DMS 273 (cell line): ENCODE measurements around the gene CARD9.
"Not testable (repeated sequence)": the region's sequence is repeated elsewhere in the genome, so short reads cannot be mapped to it uniquely, and the experiment has no call there.

Source experiments
- DNase-seq: peaks from one replicate; lab custom pipeline; 2025; ENCODE audit not compliant: unreplicated experiment; lab: John Stamatoyannopoulos, UW

CARD9 gene

DNA sequence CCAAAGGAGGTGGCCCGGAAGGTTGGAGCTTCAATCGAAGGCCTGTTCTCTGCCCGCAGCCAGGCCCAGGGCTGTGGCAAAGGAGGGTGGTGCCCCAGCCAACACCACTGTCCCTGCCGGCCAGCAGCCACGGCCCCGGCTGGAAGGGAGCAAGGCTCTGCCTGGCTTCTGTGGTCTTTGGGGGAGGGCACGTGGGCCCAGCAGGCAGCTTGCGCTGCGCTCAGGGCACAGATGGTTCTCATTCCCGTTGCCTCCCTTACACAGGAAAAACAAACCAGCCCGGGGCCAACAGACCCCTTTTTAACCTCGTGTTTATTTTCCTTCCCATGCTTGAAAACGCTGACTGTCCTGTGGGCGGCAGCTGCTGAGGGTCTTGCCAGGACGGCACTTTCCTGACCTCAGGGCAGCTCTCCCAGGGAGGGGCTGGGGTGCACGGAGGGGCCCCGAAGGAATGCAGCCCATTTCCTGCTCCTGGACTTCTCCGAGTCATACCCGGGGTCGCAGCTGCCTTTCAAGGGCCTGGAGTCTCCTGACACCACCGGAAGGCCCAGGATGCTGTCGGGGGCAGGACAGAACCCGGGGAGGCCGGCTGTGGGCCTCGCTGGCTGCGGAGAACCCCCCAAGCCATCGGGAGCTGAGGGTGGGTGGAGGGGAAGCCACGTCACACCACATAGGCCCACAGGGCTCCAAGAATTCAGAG is 47.3 kb downstream of the CARD9 start:
- peak; percentile 93 for DNase-seq

DNA sequence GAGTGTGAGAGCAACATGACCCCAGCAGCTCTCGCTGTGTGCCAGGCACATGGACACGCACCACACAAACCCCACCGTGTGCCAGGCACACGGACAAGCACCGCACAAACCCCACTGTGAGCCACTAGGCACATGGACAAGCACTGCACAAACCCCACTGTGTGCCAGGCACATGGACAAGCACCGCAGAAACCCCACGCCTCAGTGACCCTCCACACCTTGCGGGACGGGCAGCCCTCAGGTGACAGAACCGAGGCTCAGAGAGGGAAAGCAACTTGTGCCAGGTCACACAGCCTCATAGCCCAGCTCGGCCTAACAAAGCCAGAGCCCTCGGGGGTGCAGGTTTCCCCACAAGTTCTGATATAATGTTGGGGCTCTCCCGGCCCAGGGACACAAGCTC is 48.1 kb downstream of the CARD9 start:
- no peak for DNase-seq

DNA sequence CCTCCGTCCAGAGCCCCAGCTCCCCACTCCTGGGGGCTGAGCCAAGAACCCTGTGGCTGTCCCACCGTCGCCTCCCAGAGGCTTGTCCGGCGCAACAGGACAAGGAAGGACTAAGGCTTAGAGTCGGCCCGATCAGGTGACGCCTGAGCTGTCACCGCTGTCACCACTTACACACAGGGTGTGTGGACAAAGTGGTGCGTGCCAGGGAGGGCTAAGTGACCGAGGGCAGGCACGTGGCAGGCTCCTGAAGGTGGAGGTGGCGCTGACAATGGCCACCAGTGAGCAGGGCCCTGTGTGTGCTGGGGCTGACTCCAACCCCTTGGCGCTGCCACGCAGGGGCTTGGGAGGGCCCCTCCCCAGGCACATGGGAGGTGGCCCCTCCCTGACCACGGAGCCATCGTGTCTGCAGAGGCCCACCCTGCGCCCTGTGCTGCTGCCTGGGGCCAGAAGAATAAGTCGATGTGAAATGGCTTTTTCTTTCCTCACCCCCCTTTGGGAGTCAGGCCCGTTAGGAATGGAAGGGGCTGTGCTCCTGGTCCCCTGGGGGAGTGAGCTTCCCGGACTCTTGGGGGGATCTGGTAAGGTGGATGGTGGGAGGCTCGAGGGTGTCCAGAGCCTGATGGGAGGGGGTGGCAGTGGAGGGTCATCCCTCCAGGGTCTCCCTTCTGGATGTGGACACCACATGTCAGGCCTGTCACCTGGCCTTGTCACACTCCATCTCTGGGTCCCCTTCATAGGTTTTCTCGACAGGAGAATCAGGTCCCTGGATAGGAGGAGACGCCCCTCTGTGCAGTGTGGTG is 48.8 kb downstream of the CARD9 start:
- DNase-seq = no peak

DNA sequence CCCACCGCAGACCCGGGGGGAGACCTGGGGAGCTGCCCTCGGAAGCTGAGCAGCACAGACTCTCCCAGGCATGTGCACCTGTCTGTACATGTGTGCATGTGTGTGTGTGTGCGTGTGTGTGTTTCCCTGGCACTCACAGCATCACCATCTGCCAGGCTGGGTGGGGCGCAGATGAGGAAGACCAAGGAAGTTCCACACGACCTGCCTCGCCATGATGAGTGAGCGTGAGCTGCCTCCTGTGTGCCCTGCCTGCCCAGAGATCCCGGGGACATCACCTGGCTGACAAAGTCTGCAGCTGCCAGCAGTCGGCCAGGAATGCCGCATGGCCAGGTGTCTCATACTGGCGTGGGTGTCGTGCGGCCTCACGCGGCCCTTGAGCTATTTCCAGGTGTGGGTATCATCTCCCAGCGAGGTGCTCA is 50.1 kb downstream of the CARD9 start:
- DNase-seq = peak; percentile 52

DNA sequence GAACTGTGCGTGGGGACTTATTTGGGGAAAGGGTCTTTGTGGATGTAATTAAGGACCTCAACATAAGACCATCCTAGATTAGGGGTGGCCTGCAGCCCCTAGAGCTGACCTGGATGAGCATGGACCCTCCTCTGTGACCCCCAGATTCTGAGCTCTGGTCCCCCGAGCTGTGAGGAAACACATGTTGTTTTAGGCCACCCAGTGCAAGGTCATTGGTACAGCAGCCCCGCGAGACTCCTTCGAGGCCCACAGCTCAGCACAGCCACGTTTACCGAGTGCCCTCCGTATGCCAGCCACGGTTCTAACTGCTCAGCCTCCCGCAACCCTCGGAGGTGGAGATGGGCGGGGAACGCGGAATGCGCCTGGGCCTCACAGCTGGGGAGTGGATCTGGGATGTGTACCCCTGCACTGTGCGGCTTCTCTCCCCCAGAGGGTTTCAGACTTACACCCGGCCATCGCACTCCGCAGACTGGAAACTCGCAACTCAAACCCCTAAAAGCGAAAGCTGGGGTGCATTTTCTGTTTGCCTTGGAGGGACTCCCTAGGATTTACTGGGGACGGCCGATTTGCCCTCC is 50.6 kb downstream of the CARD9 start:
- no peak for DNase-seq

DNA sequence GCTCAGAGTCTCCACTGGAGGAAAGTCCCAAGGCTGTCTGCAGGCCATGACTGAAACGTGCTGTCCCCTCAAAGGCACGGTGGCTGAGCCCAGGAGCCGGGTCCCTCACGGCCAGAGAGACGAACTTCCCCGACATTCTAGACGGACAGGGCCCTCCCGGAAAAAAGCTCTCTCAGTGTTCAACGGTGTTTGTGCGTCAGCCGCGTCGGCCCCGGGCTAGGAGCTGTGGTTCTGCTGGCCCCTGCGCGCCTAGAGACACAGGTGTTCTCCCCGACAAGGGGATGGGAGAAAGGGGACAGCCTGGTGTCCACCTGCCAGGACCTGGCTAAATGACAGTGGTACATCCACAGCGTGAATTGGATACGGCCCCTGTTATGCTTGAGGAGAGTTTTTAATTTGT is 51.9 kb downstream of the CARD9 start:
- no peak for DNase-seq

DNA sequence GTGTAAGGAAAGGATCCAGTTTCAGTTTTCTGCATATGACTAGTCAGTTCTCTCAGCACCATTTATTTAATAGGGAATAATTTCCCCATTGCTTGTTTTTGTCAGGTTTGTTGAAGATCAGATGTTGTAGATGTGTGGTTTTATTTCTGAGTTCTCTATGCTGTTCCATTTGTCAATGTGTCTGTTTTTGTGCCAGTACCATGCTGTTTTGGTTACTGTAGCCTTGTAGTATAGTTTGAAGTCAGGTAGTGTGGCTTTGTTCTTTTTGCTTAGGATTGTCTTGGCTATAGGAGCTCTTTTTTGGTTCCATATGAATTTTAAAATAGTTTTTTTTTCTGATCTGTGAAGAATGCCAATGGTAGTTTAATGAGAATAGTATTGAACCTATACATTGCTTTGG is 52.5 kb downstream of the CARD9 start:
- DNase-seq = not testable (repeated sequence)

DNA sequence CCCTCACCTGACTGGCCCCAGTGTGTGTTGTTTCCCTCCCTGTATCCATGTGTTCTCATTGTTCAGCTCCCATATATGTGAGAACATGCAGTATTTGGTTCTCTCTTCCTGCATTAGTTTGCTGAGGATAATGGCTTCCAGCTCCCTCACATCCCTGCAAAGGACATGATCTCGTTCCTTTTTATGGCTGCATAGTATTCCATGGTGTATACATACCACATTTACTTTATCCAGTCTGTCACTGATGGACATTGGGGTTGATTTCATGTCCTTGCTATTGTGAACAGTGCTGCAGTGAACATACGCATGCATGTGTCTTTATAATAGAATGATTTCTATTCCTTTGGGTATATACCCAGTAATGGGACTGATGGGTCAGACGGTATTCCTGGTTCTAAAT is 53.5 kb downstream of the CARD9 start:
- not testable (repeated sequence) for DNase-seq

DNA sequence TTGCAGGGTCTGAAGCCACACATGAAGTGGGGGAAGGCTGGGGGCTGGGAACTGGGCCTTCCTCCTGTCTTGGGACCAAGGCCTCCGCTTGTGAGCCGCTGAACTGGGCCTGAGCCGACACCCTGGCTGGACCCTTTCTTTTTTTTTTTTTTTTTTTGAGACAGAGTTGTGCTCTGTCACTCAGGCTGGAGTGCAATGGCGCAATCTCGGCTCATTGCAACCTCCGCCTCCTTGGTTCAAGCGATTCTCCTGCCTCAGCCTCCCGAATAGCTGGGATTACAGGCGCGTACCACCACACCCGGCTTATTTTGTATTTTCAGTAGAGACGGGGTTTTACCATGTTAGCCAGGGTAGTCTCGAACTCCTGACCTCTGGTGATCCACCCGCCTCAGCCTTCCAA is 54.2 kb downstream of the CARD9 start:
- DNase-seq = not testable (repeated sequence)

DNA sequence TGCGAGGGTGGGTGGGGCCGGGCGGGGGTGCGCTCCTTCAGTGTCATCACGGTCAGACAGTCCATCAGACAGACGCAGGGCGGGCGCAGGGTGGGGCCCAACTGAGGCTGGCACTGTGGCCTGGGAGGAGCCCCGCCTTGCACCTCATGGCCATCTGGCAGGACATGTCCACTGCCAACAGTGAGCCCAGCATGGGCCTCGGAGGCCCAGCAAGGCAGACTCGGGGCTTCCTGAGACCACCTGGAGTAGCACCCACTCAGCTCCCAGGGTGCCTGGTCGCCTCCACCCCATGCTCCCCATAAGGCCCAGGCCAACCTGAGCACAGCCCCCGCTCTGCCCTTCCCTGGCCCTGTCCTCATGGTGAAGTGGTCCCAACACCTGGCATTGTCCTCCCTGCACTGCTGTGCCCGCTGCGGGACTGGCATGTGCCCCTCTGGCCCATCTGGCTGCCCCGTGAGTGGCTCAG is 54.7 kb downstream of the CARD9 start:
- no peak for DNase-seq

DNA sequence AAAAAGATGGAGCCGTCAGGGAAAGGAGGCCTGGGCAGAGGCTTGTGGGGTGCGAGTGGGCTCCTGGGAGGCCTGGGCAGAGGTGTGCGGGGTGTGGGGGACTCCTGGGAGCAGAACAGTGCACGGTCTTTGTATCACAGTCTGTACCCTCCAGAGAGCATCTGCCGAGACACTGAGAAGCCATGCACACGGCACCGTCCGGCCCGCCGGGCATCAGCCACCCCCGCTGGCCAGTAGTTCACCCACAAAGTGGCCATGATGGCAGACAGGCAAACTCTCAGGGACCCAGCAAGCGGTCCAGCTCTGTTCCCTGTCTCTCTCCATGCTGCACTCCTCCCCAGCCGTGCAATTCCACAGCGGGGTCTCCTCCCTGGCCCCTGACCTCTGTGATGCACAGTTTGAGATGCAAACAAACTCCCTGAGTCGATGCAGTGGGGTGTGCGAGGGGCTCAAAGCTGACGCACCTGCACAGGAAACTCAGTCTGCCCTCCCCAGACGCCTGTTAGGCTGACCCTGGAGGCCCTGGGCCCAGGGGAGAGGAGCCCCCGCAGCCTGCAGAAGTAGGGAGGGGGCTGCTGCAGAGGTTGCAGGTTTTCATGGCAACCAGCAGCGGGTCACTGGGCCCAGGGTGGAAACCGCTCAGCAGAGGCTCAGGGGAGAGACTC is 55.2 kb downstream of the CARD9 start:
- DNase-seq = no peak

DNA sequence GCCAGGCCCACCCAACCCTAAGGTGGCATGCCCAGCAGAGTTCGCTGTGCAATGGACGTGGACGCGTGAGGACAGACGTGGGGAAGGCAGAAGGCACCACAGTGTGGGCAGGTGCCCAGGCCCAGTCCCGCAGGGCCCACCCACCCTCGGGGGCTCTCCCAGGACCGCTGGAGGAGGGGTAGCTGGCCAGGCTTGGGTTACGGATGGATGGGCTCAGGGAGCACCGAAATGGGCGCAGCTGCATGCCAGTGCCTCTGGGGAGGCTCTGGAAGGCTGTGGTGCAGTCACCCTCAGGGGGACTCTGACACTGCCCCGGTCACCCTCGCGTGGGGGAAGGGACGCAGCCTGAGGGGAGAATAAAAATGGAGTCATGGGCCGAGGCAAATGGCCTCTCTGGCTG is 55.8 kb downstream of the CARD9 start:
- DNase-seq = no peak

DNA sequence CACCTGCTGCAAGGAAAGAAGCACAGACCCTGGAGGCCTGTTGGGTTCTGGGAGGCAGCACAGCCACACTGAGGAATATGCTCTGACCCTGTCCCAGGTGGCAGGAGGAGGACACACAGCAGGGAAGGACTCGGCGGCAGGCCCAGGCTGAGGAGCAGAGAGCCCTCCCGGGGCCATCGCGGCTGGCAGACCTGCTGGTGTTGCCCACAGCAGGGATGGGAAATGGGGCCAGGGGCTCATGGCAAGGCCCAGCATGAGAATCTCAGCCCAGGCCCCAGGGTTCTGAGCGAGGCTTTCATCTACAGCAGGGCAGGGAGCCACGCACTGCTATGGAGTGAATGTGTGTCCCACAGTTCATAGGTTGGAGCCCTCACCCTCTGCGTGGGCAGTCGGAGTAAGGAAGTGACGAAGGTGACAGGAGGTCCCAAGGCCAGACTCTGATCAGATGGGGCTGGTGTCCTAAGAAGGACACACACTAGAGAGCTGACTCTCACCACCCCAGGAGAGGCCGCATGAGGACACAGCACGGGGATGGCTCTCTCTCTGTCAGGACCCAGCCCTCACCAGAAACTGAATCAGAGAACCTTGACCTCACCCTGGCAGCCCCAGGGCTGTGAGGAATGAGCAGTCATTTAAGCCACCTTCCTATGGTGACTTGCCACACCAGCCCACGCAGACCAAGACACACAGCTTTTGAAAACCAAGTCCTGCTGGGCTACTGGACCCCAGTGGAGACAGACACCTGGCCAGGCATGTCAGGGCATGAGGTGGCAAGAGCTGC is 56.4 kb downstream of the CARD9 start:
- peak; percentile 88 for DNase-seq

DNA sequence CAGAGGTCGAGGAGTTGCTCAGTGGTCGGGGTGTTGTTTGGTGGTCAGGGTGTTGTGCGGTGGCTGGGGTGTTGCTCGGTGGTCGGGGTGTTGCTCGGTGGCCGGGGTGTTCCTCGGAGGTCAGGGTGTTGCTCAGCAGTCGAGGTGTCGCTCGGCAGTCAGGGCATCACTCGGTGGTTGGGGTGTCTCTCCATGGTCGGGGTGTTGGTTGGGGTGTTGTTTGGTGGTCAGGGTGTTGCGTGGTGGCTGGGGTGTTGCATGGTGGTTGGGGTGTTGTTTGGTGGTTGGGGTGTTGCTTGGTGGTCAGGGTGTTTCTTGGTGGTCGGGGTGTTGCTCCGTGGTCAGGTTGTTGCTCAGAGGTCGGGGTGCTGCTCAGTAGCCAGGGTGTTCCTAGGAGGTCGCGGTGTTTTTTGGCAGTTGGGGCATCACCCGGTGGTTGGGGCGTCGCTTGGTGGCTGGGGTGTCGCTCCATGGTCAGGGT is 57.2 kb downstream of the CARD9 start:
- no peak for DNase-seq

DNA sequence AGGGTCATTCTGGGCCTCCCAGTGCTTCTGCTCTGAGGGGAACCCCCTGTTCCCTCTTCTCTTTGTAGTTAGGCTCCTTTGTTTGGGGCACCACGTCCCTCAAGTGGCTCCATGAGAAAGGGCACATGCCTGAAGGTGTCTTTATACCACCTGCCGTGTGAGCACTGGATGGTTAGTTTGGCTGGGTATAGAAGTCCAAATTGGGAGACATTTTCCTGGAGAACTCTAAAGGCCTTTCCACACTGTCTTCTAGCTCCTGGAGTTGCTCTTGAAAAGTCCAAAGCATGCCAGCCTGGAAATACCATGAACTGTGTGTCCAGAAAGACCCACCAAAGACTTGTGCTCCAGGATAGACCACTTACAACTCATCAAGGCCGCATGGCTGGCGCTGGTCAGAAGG is 58.5 kb downstream of the CARD9 start:
- no peak for DNase-seq

DNA sequence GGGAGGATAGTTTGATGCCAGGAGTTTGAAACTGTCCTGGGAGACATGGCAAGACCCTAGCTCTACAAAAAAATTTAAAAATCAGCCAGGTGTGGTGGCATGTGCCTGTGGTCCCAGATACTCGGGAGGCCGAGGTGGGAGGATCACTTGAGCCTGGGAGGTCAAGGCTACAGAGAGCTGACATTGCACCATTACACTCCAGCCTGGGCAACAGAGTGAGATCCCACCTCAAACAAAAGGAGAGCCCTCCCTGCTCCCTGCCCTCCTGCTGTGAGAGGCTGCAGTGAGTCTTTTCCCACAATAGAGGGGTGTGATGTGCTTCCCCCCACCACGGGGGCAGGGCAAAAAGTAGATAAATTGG is 59.4 kb downstream of the CARD9 start:
- no peak for DNase-seq
